ENCODE measurements around the gene GAB2.
A peak's percentile ranks its signal among the peaks of the same experiment; 100 is the strongest.

Gene GAB2

GRCh38 chr11:78414321-78415051 is 3.1 kb downstream of the GAB2 start:
- no peaks in the 10 kb centered on the region for H4K20me1 ChIP-seq (ENCODE audit: insufficient read depth, low read length)
- no peaks in the 10 kb centered on the region for H3K9me2 ChIP-seq (ENCODE audit: low read depth, low read length)
- H3K9ac ChIP-seq (ENCODE audit: low read length), result no peak overlapping the region
- no peaks in the 10 kb centered on the region for H3F3A ChIP-seq (ENCODE audit: insufficient read depth, low read length)
- no peaks in the 10 kb centered on the region; the same call in 1 of the 2 replicates for H3K27me3 ChIP-seq (ENCODE audit: insufficient read depth, low read length)
- H2AFZ ChIP-seq (ENCODE audit: low read length), result no peak overlapping the region
- H3K36me3 ChIP-seq (ENCODE audit: insufficient read depth, low read length), result no peaks in the 10 kb centered on the region
- H3K4me2 ChIP-seq (ENCODE audit: low read length), result no peak overlapping the region
- H3K9me3 ChIP-seq (ENCODE audit: low read length), result peaks cover 3% of the 10 kb centered on the region; the same call in 1 of the 2 replicates
- H3K79me2 ChIP-seq (ENCODE audit: insufficient read depth, low read length), result no peaks in the 10 kb centered on the region
- no peak overlapping the region for H3K4me3 ChIP-seq (ENCODE audit: low read depth, low read length, poor library complexity, severe bottlenecking)
- H3K4me1 ChIP-seq (ENCODE audit: insufficient read depth, low read length, severe bottlenecking), result peaks cover 26% of the 10 kb centered on the region
- no peak overlapping the region for H3K27ac ChIP-seq (ENCODE audit: low read depth, low read length, poor library complexity, severe bottlenecking)
- TF ChIP-seq CTCF (IDR thresholded peaks at IDR 0.05; ENCODE audit: low read length), result peak; percentile 60
- TF ChIP-seq EZH2 (IDR thresholded peaks at IDR 0.05; ENCODE audit: borderline replicate concordance, low read length), result no peak

GRCh38 chr11:78408619-78409018 is 9.0 kb downstream of the GAB2 start:
- Histone ChIP-seq H3K79me2 (ENCODE audit: insufficient read depth, low read length) (no peaks in the 10 kb centered on the region), H3F3A (ENCODE audit: insufficient read depth, low read length) (no peaks in the 10 kb centered on the region), H3K9me3 (ENCODE audit: low read length) (peaks cover 3% of the 10 kb centered on the region; the same call in 1 of the 2 replicates), H4K20me1 (ENCODE audit: insufficient read depth, low read length) (no peaks in the 10 kb centered on the region), H3K4me2 (ENCODE audit: low read length) (no peak overlapping the region), H3K4me1 (ENCODE audit: insufficient read depth, low read length, severe bottlenecking) (no peaks in the 10 kb centered on the region), H3K36me3 (ENCODE audit: insufficient read depth, low read length) (no peaks in the 10 kb centered on the region), H2AFZ (ENCODE audit: low read length) (no peak overlapping the region), H3K27me3 (ENCODE audit: insufficient read depth, low read length) (no peaks in the 10 kb centered on the region), H3K9me2 (ENCODE audit: low read depth, low read length) (no peaks in the 10 kb centered on the region), H3K27ac (ENCODE audit: low read depth, low read length, poor library complexity, severe bottlenecking) (no peak overlapping the region), H3K4me3 (ENCODE audit: low read depth, low read length, poor library complexity, severe bottlenecking) (no peak overlapping the region), H3K9ac (ENCODE audit: low read length) (no peak overlapping the region)
- no peak for TF ChIP-seq CTCF (IDR thresholded peaks at IDR 0.05; ENCODE audit: low read length)
- TF ChIP-seq EZH2 (IDR thresholded peaks at IDR 0.05; ENCODE audit: borderline replicate concordance, low read length), result no peak

- no peak overlapping the region for H3K4me3 ChIP-seq (ENCODE audit: low read depth, low read length, poor library complexity, severe bottlenecking)
- no peaks in the 10 kb centered on the region for H3K79me2 ChIP-seq (ENCODE audit: insufficient read depth, low read length)
- H3K36me3 ChIP-seq (ENCODE audit: insufficient read depth, low read length), result no peaks in the 10 kb centered on the region
- H3K27me3 ChIP-seq (ENCODE audit: insufficient read depth, low read length), result no peaks in the 10 kb centered on the region
- no peaks in the 10 kb centered on the region for H3K4me1 ChIP-seq (ENCODE audit: insufficient read depth, low read length, severe bottlenecking)
- no peak for TF ChIP-seq EZH2 (IDR thresholded peaks at IDR 0.05; ENCODE audit: borderline replicate concordance, low read length)
- TF ChIP-seq CTCF (IDR thresholded peaks at IDR 0.05; ENCODE audit: low read length), result no peak
- H3F3A ChIP-seq (ENCODE audit: insufficient read depth, low read length), result no peaks in the 10 kb centered on the region
- no peaks in the 10 kb centered on the region for H3K9me2 ChIP-seq (ENCODE audit: low read depth, low read length)
- peaks cover 3% of the 10 kb centered on the region; the same call in 1 of the 2 replicates for H3K9me3 ChIP-seq (ENCODE audit: low read length)
- no peak overlapping the region for H3K27ac ChIP-seq (ENCODE audit: low read depth, low read length, poor library complexity, severe bottlenecking)
- no peaks in the 10 kb centered on the region for H4K20me1 ChIP-seq (ENCODE audit: insufficient read depth, low read length)
- H3K9ac ChIP-seq (ENCODE audit: low read length), result no peak overlapping the region
- H2AFZ ChIP-seq (ENCODE audit: low read length), result no peak overlapping the region
- H3K4me2 ChIP-seq (ENCODE audit: low read length), result no peak overlapping the region
These were observed 10.9 kb downstream of the GAB2 start for GRCh38 chr11:78406568-78407196.
